ENCODE measurements around the gene TMEM260. TPM values are rescaled to one million over a fixed set of nuclear protein-coding genes. Genes with fewer than 3 reads are reported as not detected.
A peak's percentile ranks its signal among the peaks of the same experiment; 100 is the strongest.

TMEM260 gene
- 17.9 TPM for total RNA-seq

DNA sequence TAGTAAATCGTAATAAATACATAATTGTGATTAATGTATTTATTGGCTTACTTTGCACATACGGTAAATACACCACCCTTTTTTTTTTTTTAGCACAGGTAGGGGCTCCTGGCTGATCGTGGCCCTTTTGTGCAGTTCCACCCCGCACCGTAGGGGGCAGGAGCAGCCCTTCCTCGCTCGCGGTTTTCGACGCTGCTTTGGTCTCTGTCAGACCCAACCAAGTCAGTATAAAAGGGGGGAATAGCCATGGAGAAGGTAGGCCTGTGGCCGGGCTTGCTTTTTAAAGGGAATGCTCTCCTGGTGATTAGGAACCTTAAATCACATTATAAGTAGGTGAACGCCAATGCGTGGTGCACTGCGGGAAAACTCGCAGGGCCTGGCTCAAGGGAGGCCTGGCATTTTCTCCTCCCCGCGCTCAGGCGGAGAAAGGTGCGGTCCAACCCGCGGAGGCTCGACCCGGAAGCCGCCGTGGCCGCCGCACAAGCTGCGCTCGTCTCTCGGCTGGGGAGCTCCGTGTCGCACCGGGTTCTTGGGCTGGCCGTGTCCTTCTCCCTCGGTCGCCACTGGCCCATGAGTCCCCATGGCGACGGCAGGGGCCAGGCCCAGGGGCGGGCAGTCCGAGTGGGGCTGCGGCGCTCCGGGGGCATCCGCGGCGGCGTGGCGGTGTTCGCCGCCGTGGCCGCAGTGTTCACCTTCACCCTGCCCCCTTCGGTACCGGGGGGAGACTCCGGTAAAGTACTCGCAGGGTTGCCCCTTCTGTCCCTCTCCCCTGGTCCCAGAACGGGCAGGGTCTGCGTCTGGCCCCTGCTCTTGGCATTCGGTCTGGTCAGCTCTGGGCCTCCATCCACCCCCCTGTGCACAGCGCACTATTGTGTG lies at the start of gene TMEM260:
TMEM260 (plus strand) TSS at position 454 of the 876 bp plus-strand sequence; CDS start at position 571, 117 bp downstream.
- DNase-seq (ENCODE audit: low spot score in 2 of 2) (peak; percentile 83 to 87), FAIRE-seq (no peak)

DNA sequence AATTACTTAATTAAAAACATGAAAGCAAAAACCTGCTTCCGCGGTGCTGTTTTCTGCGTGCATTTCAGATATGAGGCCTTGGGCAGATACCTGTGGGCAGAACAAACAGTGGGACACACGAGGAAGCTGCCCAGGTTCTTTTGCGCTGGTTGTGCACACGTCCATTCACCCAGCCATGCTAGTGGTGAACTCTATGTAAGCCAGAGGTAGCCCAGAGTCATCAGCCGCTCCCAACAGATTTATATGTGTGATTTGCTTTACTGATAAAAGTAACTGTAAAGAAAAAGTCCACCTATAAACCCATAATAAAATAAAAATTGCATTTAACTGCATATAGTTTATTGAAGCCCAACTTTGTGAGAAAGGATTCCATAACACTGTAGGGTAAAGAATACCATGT lies 47.1 kb upstream of the TMEM260 start:
- DNase-seq (ENCODE audit: low spot score in 2 of 2) (no peak), FAIRE-seq (no peak)

DNA sequence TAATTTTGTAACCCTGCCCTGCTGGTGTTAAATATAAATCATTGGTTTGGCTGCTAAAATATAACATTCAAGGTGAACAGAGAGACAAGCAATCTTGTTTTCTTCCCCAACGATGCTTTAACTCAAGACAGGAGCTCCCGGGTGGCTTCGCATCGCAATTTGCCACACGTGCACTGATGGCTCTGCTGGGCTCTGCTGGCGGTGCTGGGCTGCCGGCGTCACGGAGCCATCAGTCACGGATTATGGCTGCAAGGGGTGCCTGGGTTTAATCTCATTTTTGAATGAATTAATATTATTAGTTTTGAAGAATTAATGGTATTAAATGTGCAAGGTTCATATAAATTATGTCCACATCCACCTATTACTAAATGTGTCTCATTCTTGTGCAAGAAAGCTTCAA lies 44.9 kb upstream of the TMEM260 start:
- DNase-seq (ENCODE audit: low spot score in 2 of 2), result no peak
- no peak for FAIRE-seq

DNA sequence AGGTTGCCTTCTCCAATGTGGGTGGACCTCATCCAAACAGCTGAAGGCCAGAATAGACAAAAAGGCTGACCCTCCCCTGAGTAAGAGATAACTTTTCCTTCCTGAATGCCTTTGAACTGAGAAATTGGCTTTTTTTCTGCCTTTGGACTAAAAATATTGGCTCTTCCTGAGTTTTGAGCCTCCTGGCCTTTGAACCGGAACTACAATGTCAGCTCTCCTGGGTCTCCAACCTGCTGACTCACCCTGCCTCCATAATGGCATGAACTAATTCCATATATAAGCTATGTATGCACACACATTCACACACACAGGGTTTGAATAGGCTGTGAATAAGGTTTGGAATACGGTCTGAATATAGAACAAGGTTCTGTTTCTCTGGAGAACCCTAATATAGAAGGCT lies 39.7 kb upstream of the TMEM260 start:
- no peak for DNase-seq (ENCODE audit: low spot score in 2 of 2)
- FAIRE-seq, result no peak

DNA sequence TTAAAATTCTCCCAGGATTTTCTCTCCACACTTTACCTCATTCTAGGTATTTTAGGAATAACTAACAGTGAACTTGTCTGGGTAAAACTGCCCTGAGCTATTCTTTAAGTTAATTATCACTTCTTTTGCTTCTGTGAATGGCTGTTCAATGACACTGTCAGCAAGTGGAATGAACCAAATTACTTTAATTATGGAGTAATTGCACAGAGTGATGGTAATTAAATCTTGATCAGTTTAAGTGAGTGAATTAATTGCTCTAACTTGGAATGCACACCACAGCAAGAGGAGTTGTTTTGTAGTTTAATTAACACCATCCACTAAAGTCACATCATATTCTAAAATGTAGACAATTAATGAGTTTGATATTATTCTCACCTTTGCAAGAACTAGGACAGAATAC lies 36.2 kb upstream of the TMEM260 start:
- no peak for FAIRE-seq
- DNase-seq (ENCODE audit: low spot score in 2 of 2), result no peak

DNA sequence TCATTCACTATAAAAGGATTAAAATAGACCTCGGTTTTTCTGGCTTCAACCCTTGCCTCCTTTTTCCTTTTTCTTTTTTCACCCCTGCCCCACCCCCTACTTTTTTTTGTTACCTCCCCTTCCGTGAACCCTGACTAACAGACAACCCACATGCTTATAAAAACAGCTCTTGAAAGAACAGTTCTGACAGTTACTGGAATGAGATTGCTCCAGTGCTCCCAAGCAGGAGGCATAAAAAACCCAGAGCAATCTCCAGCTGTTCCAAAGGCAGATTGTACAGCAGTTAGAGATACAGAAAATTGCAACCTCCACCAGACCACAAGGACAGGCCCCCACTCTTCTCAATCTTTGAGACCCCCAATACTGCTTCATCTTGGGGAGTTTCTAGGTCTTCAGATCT lies 29.9 kb upstream of the TMEM260 start:
- FAIRE-seq (no peak), DNase-seq (ENCODE audit: low spot score in 2 of 2) (no peak)

DNA sequence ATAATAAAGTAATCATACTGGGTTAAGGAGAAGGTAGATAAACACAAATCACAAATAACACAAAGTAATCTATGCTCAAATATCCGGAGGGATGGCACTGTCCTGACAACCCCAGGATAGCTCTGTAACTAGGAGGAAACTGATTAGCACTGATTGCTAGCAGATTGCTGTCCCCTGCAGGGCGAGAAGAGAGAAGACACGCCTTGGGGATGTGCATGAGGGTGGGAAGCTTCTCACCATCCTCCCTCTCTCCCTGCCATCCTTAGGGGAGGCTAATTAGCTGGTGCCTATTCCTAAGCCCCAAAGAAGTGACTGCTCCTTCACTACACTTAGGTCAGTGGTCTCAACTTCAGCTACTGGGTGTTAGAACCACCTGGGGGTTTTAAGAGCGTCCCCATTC lies 27.0 kb upstream of the TMEM260 start:
- FAIRE-seq, result no peak
- no peak for DNase-seq (ENCODE audit: low spot score in 2 of 2)

DNA sequence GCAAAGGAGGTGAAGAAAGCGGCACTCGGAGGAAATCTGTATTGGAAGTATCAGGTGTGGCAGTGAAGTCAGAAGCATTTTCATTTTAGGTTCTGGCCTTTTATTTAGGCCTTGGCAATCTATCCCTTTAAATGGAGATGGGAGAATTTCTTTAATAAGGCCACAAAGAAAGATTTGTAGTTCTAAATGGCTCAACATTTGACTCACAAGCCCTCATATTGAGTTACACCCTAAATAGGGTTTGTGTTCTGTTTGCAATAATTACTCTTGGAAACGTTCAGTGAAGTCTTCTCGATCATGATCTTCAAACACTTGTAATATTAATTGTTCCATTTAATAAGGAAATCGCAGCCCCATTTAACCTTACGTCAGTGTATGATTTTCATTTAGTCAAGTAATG lies 25.3 kb upstream of the TMEM260 start:
- FAIRE-seq, result no peak

DNA sequence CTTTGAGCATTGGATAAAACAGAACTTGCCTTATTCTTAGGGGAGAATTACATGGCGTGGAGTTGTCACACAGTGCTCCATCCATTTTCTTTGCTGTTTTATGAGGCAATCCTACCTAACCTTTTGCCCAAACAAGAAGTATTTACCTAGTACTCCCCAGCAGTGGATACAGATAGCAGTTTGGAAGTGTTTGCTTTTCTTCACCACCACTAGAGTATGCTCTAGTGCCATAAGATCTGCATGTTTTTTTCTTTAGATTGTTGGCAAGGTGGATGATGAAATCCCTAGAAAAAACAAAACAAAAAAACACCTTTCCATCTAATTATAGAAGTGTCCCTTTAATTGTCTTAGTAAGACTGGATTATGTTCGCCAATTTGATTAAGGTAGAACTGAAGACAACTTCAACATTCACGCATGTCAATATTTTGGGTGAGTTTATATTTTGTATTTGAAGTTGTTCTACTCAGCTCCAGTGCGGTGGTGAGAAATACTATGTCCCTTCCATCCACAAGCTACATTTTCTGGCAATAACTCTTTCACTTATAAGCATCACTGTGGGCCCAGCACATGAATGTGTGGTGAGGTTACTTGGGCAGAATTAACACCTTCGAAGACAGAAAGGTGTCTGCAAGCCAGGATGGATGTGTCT lies 23.6 kb upstream of the TMEM260 start:
- peak in 1 of 2 donors; percentile 10 for DNase-seq (ENCODE audit: low spot score in 2 of 2)
- no peak for FAIRE-seq

More for the DNA sequence above, 25.3 kb upstream of the TMEM260 start:
- no peak for DNase-seq (ENCODE audit: low spot score in 2 of 2)

DNA sequence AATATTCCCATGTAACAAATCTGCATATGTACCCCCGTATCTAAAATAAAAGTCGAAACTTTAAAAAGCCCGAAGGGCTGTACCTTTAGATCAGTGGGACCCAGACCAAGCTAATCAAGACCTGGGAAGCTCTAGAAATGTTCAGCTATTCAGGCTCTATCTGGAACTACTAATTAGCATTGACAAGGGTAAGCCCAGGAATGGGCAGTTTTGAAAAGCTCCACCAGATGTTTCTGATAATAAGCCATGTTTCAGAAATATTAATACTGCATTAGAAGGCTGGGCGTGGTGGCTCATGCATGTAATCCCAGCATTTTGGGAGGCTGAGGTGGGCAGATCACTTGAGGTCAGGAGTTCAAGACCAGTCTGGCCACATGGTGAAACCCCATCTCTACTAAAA lies 20.4 kb upstream of the TMEM260 start:
- FAIRE-seq (no peak), DNase-seq (ENCODE audit: low spot score in 2 of 2) (no peak)

DNA sequence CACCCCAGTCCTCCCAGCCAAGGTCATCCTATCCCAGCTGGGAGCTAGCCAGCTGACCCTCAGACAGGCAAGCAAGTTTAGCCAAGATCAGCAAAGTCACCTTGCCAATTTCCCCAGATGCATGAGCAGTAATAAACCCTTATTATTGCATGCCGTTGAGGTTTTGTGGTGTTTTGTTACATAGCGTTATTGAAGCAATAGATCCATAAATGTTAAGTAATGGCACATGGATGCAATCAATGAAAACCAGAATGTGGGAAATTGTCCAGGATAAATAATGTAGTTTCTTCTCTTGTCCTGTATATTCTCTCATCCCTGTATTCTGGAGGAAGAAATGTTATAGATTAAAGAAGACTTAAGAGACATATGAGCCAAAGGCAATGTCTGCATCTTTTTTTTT lies 18.0 kb upstream of the TMEM260 start:
- FAIRE-seq (no peak), DNase-seq (ENCODE audit: low spot score in 2 of 2) (no peak)

DNA sequence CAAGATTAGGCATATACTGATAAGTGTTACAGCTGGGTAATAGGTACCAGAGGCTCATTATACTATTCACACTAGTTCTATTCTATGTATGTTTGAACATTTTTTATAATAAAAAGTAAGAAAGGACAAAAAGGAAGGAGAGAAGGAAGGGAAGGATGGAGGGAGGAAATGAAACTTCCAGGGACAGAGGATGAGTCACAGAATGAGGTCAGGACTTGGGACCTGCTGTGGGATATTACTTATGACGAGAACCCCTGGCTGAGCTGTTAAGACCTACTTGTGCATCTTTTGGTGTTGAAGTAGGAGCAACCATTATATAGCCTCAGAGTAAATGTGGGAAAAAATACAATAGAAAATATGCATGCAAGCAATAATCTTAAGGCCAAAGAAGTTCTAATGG lies 16.7 kb upstream of the TMEM260 start:
- no peak for FAIRE-seq
- no peak for DNase-seq (ENCODE audit: low spot score in 2 of 2)

DNA sequence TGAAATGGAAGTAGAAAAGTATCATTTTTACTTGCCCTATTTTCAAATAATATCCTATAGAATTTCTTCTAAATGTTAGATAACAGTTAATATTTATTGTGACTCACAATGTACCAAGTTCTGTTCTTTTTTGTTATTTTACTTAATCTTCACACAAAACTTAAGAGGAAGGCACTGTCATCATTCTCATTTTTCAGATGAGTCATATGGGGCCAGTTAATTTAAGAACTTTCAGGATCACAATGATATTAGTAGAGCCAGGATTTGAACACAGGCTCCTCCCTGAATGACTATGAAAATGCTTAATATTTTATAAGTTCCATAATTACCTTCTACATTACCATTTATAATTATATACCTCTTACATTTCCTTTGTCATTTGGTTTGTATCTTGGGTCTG lies 10.4 kb upstream of the TMEM260 start:
- DNase-seq (ENCODE audit: low spot score in 2 of 2), result no peak
- no peak for FAIRE-seq

DNA sequence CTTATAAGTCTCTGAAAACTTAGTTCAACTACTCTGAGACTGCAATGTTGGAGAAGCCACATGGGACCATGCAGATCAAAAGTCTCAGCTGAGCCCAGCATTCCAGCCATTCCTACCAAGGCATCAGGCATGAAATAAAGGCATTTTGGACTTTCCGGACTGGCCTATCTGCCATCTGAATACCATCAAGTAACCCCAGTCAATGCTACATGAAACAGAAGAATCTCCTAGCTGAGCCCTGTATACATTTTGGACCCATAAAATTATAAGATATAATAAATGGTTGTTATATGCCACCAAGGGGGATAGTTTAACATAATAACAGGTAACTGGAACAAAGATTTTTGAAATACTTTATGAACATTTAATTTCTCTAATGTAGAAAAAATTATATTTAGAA lies 9.3 kb upstream of the TMEM260 start:
- FAIRE-seq, result no peak
- no peak for DNase-seq (ENCODE audit: low spot score in 2 of 2)

DNA sequence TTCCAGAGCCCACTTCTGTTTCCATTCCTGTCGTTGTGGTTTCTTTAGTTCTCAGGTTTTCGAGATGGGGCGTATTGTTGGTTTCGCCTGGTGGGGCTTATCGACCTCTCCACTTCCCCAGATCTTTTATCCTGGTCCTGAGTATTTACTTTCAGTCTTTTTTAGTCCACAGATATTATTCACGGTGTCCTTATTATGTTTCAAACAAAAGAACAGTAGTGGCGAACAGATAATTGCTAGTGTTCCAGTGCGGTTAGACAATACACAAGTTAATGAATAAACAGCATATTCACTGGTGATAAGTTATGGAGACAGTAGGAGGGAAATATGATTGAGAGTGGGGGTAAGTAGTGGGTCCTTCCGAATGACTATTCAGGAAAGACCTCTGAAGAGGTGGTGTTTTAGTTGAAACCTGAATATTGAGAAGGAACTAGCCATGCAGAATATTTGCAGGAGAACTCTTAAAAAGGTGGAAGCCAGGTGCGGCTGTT lies 668 bp downstream of the TMEM260 start:
- DNase-seq (ENCODE audit: low spot score in 2 of 2), result no peak
- FAIRE-seq, result no peak

DNA sequence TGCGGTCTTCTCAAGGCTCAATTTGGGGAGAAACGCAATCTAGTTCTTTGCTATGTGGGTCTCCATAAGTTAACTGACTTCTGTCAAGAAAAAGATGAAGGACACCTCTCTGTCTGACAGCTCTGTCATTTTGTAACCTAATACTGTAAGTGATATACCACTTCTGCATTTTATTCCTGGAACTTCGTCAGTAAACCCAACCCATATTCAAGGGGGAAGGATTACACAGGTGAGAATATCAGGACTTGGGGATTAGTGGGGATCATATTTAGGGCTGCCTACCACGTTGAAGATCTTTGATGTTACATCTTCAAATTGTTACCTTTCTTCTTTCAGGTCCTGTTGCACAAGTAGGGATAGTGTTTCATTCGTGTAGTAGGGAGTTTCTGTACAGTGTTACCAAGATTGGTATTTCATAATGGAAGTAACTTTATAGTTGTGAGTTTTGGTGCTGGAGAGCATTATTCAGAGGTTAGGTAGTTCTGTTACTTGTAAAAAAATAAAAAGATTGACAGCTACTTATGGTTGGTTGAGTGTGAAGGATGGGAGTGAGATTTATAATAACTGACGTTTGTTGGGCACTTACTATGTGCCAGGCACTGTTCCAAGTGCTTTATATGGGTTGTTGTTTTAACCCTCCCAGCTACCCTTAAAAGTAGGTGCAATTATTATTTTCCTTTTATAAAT lies 1.6 kb downstream of the TMEM260 start:
- DNase-seq (ENCODE audit: low spot score in 2 of 2), result no peak
- FAIRE-seq, result no peak

DNA sequence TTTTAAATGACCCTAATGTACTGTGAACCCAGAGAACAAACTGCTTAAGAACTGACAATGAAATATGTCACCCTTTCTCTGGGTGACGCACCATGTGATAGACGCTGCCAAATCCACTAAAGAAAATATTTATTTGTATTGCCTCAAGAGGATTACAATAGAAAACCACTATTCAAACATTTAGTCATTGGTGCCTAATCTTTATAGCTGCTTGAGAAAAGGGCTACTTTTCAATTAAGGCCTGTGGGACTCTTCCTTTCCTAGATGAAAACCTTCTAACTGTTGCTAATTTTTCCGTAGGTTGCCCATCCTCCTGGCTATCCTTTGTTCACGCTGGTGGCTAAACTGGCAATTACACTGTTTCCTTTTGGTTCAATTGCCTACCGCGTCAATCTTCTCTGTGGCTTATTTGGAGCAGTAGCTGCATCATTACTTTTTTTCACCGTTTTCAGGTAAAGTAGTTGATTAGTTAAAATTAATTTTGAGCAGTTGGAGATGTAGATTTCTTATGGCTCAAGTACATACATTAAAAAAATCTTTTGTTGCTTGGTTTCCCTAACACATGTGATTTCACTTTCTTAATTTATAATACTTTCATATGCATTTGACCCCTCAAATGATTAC lies 6.0 kb downstream of the TMEM260 start:
- DNase-seq (ENCODE audit: low spot score in 2 of 2), result no peak
- no peak for FAIRE-seq

DNA sequence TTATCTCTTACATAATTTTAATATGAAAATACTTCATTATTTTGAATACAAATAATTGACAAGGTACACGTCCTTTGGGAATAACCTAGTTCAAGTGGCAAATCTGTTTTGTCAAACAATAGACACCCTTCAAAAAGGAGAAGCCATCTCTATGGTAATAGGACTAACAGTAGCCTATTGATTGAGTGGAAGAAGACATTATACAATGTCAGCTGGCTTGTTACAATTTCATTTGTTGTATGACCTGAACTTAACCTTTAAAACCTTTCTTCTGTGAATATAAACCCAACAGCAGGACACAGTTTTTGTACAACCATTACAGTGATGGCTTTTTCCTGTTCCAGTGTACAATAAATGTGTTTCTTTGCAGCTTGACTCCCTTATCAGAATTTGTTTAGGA lies 8.1 kb downstream of the TMEM260 start:
- FAIRE-seq, result no peak

DNA sequence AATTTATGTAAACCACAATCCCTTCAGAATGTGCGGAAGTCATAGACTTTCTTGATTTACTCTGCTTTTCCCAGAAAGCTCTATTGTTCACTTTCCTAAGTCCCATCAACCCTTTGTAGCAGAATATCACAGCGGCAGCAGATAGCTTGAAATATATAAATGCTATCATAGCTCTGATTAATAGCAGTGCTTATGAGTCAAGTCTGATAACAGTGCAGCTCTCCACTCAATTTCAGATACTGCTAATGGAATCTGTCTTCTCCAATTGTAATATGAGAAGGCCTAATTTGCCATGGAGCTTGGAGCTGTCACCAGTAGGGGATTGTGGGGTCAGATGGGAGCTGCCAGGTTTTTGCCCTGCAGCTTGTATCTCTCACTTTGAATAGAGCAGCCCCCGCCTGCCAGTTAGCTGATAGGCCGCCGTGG lies 10.9 kb downstream of the TMEM260 start:
- FAIRE-seq (no peak), DNase-seq (ENCODE audit: low spot score in 2 of 2) (no peak)

More for the DNA sequence above, 8.1 kb downstream of the TMEM260 start:
- no peak for DNase-seq (ENCODE audit: low spot score in 2 of 2)

DNA sequence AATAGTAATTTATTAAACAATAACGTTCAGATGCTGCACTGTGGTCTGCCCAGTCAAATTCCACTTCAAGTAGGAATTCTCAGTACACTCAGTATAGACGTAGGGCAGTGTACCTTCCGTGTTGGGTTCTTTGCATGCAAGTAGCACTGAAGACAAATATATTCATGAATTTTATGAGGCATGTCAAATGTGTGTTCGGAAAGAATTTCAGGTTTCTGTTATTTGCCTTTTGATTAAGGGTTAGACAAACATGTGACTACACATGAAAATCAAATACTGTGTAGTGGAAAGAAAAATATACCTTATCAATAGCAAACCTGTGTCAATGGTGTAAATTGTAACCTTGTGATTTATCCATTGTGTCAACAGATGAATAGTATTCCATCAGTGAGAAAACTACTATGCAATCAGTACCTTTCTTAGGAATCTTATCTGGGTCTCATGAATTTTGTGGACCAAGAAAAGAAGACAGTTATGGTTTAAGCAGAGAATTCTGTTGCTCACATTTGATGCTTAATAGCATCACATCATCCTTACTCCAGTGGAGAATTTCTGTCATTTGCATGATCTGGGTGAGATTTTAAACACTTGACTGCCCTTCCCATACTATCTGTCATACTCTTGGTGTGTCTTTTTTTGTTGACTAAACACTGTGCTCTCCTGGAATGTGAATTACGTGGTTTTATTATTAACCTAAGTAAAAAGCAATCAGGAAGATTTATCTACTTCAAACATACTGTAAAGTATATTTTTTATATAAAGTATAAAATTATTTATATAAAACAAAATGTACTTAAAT lies 13.3 kb downstream of the TMEM260 start:
- no peak for FAIRE-seq

More for the DNA sequence above, 13.3 kb downstream of the TMEM260 start:
- DNase-seq (ENCODE audit: low spot score in 2 of 2), result no peak
